ENCODE data around the gene SH3GLB2.
A peak's percentile ranks its signal among the peaks of the same experiment; 100 is the strongest.

- TF ChIP-seq CTCF (IDR thresholded peaks at IDR 0.05) (no peak), POLR2A (IDR thresholded peaks at IDR 0.05) (peak; percentile 31 to 55)
Observed at GRCh38 chr9:129052592-129052991, 24.5 kb upstream of the SH3GLB2 start.
